HepG2 (cell line): ENCODE data around the gene SLC25A10. TPM values are rescaled to one million over a fixed set of nuclear protein-coding genes. Genes with fewer than 3 reads are reported as not detected.
A peak's percentile ranks its signal among the peaks of the same experiment; 100 is the strongest.

Experiments used
- BORCS8-MEF2B ChIP-seq: sonication (generic); formaldehyde crosslinking; IDR thresholded peaks from 2 replicates; pipeline ENCODE4 v1.8.0; 2022; ENCODE audit warnings: mild to moderate bottlenecking, missing genetic modification reagents
- CENPBD1 ChIP-seq: sonication (generic); formaldehyde crosslinking; IDR thresholded peaks from 2 replicates; pipeline ENCODE4 v1.8.0; 2022; ENCODE audit warnings: missing genetic modification reagents, low read depth, mild to moderate bottlenecking, borderline replicate concordance
- CTCF ChIP-seq: sonication (generic); formaldehyde crosslinking; IDR thresholded peaks from 2 replicates; pipeline ENCODE4 v1.5.0; 2020; ENCODE audit warnings: mild to moderate bottlenecking, missing genetic modification reagents, moderate library complexity
- ETV6 ChIP-seq: sonication (generic); formaldehyde crosslinking; conservative IDR thresholded peaks from 2 replicates; pipeline ENCODE4 v1.4.0; 2020; ENCODE audit warnings: missing genetic modification reagents
- GABPB1 ChIP-seq: IDR thresholded peaks from 2 replicates; pipeline ENCODE4 v1.6.1; 2016; ENCODE audit warnings: mild to moderate bottlenecking, missing genetic modification reagents, moderate library complexity, missing compliant biosample characterization
- HDAC1 ChIP-seq: sonication (generic); formaldehyde crosslinking; IDR thresholded peaks from 2 replicates; pipeline ENCODE4 v1.5.1; 2020; ENCODE audit warnings: mild to moderate bottlenecking, missing genetic modification reagents
- MATR3 ChIP-seq: sonication (generic); formaldehyde crosslinking; IDR thresholded peaks from 2 replicates; pipeline ENCODE4 v1.4.0; 2020; ENCODE audit warnings: missing genetic modification reagents
- MED1 ChIP-seq: sonication (generic); formaldehyde crosslinking; IDR thresholded peaks from 2 replicates; pipeline ENCODE4 v1.4.0; 2020; ENCODE audit warnings: missing genetic modification reagents
- MTF2 ChIP-seq: sonication (generic); formaldehyde crosslinking; IDR thresholded peaks from 2 replicates; pipeline ENCODE4 v1.5.0; 2020; ENCODE audit warnings: missing genetic modification reagents, borderline replicate concordance
- RBAK ChIP-seq: sonication (generic); formaldehyde crosslinking; IDR thresholded peaks from 2 replicates; pipeline ENCODE4 v1.5.1; 2020; ENCODE audit warnings: mild to moderate bottlenecking, missing genetic modification reagents
- SNAPC4 ChIP-seq: sonication (generic); formaldehyde crosslinking; IDR thresholded peaks from 2 replicates; pipeline ENCODE4 v1.4.0; 2020; ENCODE audit warnings: mild to moderate bottlenecking, missing genetic modification reagents
- SRY ChIP-seq: sonication (generic); formaldehyde crosslinking; IDR thresholded peaks from 2 replicates; pipeline ENCODE4 v1.8.0; 2022; ENCODE audit warnings: mild to moderate bottlenecking, missing genetic modification reagents
- TEAD3 ChIP-seq: optimal IDR thresholded peaks from 2 replicates; pipeline ENCODE3; 2016; ENCODE audit warnings: borderline replicate concordance
- ZFP90 ChIP-seq: sonication (generic); formaldehyde crosslinking; IDR thresholded peaks from 2 replicates; pipeline ENCODE4 v1.8.0; 2022; ENCODE audit warnings: missing genetic modification reagents, mild to moderate bottlenecking, inconsistent platforms, borderline replicate concordance
- ZNF574 ChIP-seq: sonication (generic); formaldehyde crosslinking; IDR thresholded peaks from 2 replicates; pipeline ENCODE4 v1.4.0; 2020; ENCODE audit warnings: missing genetic modification reagents
- ZNF768 ChIP-seq: sonication (generic); formaldehyde crosslinking; IDR thresholded peaks from 2 replicates; pipeline ENCODE4 v1.4.0; 2020; ENCODE audit warnings: missing genetic modification reagents
- ZNF83 ChIP-seq: sonication (generic); formaldehyde crosslinking; IDR thresholded peaks from 2 replicates; pipeline ENCODE4 v1.4.0; 2020; ENCODE audit warnings: missing genetic modification reagents, mild to moderate bottlenecking, borderline replicate concordance
- polyA plus RNA-seq, 8 experiments: library from polyadenylated mRNA; depleted of rRNA in 3 of 8; stranded (reverse) in 7 of 8; unstranded in 1 of 8; fragments of >200 nt; fragmentation: Illumina TruSeq in 4 of 8; extraction: Trizol in 4 of 8; gene quantifications; 2 replicates each; pipeline versions ENCODE4 v1.2.1 to v1.2.3, GENCODE V29; 2011 to 2016; ENCODE audit warnings: low read depth in 4 of 8, missing spikeins in 1 of 8, mixed read lengths in 1 of 8; ENCODE audit not compliant: insufficient read depth in 1 of 8
- total RNA-seq, 5 experiments: library from RNA; depleted of rRNA; stranded (reverse); fragments of >200 nt; fragmentation: Illumina TruSeq; extraction: Trizol; gene quantifications; 2 replicates each; pipeline ENCODE4 v1.2.3, GENCODE V29; 2016; ENCODE audit warnings: low read depth in 1 of 5

Gene SLC25A10
- total and polyA plus RNA-seq, 2 of the 13 experiments (the other 11 are each of a cell fraction or from before 2014, with no cell fraction given) = 46.5 to 140 TPM

- TF ChIP-seq SNAPC4 (CRISPR knock-in tag) (0 out of 2 replicates have a peak, but pooled peaks have one; percentile 28), ETV6 (no peak), SRY (CRISPR knock-in tag) (no peak), ZFP90 (no peak), ZNF574 (peak; percentile 27; the same call in 1 of the 2 replicates), CENPBD1 (CRISPR knock-in tag) (no peak), GABPB1 (CRISPR knock-in tag) (peak; percentile 11; the same call in 1 of the 2 replicates), RBAK (no peak), HDAC1 (CRISPR knock-in tag) (no peak), TEAD3 (peak; percentile 30), MATR3 (CRISPR knock-in tag) (no peak), ZNF83 (0 out of 2 replicates have a peak, but pooled peaks have one; percentile 68), MTF2 (CRISPR knock-in tag) (no peak), MED1 (CRISPR knock-in tag) (0 out of 2 replicates have a peak, but pooled peaks have one; percentile 25), CTCF (CRISPR knock-in tag) (no peak), ZNF768 (CRISPR knock-in tag) (peak; percentile 57; the same call in 1 of the 2 replicates), BORCS8-MEF2B (CRISPR knock-in tag) (0 out of 2 replicates have a peak, but pooled peaks have one; percentile 25)
Observed at GRCh38 chr17:81722184-81723120, 10.4 kb downstream of the SLC25A10 start (continued).
